Activated naive CD8-positive, alpha-beta T cell treated with anti-CD3 and anti-CD28 coated beads, Interleukin-2, amount 50 U/mL, for 16 hours (primary cell): ENCODE measurements around the gene WSCD1.

Source experiments
- DNase-seq: peaks from one replicate; pipeline ENCODE4 v3.0.0-alpha.2; 2020; ENCODE audit warnings: low read depth, low spot score

The WSCD1 gene

DNA sequence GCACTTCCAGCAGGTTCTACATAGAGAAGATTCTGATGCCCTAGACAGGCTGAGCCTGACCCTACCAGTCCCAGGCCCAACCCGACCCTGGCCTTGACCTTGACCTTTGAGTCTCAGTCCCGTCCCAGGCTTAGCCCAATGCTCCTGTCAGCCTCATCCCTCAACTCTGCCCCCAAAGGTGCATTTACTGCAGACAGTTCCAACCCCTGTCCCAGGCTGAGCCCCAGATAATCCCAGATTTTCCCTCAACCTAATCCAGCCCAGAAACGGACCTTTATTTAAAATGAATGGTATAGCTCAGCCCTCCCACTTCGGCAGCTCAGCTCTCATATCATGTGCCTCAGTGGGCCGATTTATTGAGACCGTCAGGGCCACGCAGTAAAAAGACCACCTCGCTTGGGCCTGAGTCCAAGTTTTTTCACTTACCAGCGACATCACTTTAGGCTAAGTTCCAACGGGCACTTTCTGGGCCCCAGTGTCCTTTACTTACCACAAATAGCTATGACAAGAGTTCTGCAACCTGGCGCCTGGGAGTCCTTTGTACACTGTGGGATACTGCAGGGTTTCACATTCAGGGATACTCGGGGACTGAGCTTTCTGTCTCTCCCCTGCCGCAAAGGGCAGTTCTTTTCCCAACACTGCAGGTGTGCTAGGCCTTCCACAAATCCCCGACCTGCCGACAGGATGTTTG is 89.5 kb downstream of the WSCD1 start:
- no peak for DNase-seq

DNA sequence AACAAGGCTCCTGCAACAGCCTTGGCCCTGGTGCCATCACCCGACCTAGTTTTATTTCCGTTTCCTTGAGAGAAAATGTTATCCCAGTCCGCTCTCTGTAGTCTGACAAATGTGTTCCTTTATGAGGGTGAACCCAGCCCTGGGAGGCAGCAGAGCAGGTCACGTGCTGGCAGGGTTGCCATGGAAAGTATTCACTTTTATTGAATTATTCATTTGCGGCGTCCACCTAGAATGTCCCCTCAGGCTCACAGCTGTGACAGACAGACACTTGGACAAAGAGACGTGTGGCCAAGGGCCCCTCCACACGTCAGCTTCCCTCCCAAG is 90.0 kb downstream of the WSCD1 start:
- DNase-seq = no peak

DNA sequence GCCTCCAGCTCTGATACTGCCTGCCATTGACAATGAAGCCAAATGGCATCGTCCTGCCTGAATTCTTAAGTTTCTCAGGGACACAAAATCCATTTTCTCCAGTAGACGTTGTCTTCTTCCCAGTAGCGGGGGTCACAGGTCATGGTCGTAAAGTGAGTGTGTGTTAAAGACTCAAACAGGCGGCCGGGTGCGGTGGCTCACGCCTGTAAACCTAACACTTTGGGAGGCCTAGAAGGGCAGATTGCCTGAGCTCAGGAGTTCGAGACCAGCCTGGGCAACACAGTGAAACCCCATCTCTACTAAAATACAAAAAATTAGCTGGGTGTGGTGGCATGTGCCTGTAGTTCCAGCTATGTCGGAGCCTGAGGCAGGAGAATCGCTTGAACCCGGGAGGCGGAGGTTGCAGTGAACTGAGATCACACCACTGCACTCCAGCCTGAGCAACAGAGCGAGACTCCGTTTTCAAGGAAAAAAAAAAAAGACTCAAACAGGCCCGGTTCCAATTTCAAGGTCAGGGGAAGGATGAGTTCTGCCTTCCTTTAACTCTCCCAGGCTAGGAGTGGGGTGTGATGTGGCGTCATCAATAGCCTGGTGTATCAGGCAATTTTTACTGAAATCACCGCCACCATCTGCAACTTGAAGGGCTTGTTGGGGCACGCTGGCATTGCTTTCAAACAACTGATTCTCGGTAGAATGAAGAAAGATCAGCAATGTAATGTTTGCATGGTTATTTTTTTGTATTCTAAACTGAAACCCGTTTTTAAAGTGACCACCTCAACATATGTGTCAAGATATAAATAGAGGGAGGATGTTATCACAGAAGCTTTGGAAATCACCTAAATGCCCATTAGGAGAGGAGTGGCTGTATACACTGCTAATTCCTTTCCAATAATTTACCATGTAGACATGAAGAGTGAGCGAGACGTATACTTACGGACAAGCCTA is 91.0 kb downstream of the WSCD1 start:
- no peak for DNase-seq

DNA sequence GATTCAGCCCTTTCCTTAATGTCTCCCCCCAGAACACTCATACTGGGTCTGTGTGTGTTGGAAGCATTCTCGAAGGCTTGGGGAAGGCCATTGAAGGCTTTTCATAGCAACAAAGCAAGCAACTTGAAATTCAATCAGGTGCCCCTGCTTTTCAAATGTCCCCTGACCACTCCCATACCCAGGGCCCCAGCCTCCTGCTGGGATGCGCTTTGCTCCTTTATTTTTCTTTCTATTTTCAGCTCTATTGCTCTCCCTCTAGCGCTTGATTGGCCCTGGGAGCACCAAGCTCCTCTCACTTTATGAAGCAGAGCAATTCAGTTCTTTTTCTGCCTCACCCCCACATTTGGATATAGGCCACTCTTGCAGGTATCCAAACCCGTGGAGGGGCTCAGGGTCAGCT is 92.0 kb downstream of the WSCD1 start:
- no peak for DNase-seq

DNA sequence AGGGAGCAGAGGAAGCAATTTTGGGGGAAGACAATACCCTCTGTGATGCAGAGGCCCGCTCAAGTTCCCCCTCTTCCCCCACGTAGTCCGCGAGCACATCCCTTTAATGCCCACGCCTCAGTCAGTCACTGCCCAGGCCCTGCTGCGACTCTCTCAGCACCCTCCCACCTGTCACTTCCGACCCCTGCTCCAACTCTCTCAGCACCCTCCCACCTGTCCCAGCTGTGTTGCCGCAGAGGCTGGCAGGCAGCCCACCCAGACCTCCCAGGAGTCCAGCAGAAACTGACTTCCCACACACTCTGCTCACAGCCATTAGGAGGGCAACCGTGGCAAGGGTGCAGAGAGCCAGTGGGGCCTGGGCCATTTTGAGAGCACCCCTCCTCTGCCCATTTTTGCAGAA is 92.7 kb downstream of the WSCD1 start:
- no peak for DNase-seq

DNA sequence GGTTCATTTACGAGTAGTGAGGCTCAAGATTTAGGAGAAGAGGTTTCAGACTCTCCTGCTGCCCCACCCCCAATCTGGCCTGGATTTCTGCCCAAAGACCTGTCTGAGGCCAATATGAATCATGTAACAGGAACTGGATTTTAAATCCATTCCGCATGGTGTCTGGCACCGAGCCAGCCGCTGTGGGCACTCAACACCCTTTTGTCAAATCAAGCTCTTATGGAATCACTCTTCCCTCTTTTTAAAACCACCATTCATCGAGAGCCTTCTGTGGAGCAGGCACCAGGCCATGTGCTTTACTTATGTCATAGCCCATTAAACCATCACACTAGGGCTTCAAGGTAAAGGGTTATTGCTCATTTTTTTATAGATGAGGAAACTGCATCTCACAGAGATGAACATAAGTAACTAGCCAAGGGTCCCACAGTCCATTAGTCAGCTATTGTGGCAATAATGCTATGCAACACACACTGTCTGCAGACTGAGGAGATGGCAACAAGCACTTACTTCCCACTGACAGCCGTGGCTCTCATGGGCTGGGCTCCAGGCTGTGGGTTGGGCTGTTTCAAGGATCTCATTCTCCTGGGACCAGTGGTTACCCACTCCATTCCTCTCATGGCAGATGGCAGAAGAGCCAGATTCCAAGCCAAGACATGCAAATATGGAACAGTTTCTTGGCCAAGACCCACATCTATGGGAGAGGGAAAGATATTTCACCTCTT is 93.6 kb downstream of the WSCD1 start:
- no peak for DNase-seq

DNA sequence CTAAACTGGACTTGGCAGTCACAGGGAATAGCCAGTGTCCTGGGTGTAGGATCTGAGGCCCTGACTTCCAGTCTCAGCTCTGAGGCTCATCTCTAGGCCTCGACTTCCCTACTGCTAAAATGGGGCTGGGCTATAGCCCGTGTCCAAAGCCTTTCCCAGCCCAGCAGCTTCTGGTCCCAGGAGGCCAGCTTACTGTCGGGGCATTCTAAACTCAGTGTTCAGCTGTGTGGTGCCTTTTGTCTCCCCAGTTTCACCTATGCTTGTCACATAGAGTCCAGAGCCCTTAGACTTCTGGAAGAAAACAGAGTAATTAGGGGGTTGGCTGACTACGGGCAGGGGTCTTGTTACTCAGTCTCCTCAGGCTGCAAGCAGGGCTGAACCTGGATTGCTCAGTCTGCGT is 94.8 kb downstream of the WSCD1 start:
- DNase-seq = no peak

DNA sequence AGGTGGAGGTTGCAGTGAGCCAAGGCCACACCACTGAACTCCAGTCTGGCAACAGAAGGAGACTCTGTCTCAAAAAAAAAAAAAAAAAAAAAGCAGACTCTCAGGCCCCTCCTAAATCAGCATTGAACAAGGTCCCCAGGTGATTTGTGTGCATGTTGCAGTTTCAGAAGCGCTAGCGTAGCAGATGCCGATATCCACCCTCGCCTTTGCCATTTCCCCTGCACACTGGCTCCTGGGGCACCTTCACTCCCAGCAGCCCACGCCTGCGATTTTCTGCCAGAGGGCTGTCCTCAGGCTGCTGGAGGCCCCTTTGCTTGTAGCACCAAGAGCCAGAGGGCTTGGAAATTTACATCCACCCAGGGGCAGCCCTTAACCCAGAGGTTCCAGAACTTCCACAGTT is 95.6 kb downstream of the WSCD1 start:
- DNase-seq = no peak

DNA sequence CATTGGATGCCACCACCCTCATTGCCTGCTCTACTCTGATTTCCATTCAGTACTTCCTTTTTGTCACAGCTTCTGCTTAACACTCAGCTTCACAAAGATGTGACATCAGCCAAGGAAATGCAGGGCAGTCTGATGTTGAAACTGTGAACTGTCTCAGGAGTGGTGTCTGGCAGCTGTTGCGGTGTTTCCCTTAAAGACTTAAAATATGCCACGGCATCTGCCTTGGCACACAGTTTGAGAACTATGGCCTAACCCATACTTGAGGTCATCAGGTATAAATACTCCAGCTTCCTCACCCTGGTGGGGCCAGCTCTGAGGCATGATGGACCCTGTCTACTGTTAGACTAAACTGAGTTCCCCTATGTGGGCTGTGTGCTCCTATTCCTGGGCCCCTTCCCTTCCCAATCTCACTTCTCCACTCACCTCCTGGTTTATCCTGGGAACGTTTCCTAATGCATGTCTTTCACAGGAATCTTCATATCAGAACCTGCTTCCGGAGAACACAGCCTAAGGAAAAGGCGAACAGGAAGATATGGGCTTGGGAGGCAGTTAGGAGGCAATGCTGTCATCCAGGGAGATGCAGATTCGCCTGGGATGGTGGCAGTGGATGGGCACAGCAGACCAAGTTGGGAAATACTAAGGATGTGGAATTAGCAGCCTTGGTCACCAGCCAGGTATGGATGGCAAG is 96.5 kb downstream of the WSCD1 start:
- no peak for DNase-seq

DNA sequence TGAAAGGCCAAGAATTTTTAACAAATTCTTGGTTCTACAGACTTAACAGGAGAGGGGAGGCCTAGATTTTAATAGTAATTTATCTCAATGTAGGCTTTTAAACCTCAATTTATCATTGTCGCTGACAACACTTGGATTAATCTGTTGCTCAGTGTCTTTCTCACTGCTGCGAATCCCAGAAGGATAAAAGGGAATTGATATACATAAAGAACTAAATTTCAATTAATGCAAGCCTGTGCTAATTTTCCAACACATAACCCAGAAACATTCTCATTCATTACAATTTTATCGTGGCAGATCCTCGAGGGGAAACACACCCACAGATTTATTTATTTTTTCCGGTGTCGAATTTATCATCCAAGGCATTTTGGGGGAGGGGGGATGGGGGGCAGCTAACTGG is 98.1 kb downstream of the WSCD1 start:
- no peak for DNase-seq

DNA sequence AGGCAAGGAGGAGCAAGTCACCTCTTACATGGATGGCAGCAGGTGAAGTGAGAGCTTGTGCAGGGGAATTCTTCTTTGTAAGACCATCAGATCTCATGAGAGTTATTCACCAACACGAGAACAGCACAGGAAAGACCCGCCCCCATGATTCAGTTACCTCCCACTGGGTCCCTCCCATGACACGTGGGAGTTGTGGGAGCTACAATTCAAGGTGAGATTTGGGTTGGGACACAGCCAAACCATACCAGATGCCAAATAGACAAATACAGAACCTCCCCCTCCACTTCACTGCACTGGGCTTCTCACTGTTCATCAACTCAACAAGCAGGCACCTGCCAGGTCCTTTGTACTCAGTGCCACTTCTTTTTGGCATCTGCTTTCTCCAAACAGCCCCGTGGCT is 100.2 kb downstream of the WSCD1 start:
- DNase-seq = no peak

DNA sequence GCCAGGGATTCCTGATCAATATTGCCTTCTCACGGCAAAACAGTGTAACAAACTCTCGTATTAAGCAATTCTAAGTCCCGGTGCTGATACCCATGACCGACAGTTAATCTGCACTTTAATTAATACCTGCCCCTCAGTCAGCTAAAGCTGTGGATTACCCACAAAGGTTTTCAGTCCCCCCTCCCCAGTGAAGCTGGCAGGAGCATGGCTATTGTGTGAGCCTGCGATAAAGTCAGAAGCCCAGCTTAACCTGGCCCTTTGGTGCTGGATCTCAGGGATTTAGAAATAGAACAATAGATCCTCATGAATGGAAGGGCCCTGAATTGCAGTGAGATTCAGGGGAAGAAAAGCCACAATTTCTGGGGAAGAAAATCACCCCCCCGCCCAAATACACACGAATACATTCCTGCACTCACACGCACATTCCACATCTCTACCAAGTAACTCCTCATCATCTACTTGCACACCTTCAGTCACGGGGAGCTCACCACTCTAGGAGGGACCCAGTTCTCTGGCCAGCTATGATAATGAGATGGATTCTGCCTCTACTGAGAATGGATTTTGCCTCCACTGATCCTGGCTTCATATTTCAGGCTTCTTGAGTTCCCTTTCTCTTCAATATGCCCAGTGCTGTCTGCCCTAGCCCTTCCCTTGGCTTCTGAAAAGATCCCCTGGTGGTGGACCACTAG is 102.6 kb downstream of the WSCD1 start:
- no peak for DNase-seq

DNA sequence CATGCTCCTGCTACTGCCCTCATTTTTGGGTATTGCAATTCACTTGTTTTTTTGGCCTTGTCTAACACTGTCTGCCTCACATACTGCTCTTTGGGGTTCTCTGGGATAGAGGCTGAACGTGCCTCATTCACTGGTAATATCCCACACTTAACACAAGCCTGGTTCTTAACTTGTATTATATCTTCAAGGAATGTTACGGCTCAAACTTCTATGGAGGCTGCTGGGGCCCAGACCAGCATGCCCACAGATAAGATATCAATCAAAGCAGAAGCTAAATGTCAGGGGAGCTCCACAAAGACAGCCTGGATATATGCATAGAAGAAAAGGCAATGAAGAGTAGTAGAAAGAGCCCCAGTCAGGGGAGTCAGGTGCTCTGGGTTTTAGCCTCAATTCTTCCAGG is 103.5 kb downstream of the WSCD1 start:
- DNase-seq = no peak
